HG03066 (cell line): ENCODE results near the gene PTBP3.
A peak's percentile ranks its signal among the peaks of the same experiment; 100 is the strongest.
"Not testable (repeated sequence)": the region's sequence is repeated elsewhere in the genome, so short reads cannot be mapped to it uniquely, and the experiment has no call there.

Experiments
- ATAC-seq: cut with Tn5 transposase; IDR thresholded peaks from one replicate; pipeline ENCODE4 v1.9.1; 2021; ENCODE audit warnings: low read depth; ENCODE audit not compliant: unreplicated experiment

Gene PTBP3

DNA sequence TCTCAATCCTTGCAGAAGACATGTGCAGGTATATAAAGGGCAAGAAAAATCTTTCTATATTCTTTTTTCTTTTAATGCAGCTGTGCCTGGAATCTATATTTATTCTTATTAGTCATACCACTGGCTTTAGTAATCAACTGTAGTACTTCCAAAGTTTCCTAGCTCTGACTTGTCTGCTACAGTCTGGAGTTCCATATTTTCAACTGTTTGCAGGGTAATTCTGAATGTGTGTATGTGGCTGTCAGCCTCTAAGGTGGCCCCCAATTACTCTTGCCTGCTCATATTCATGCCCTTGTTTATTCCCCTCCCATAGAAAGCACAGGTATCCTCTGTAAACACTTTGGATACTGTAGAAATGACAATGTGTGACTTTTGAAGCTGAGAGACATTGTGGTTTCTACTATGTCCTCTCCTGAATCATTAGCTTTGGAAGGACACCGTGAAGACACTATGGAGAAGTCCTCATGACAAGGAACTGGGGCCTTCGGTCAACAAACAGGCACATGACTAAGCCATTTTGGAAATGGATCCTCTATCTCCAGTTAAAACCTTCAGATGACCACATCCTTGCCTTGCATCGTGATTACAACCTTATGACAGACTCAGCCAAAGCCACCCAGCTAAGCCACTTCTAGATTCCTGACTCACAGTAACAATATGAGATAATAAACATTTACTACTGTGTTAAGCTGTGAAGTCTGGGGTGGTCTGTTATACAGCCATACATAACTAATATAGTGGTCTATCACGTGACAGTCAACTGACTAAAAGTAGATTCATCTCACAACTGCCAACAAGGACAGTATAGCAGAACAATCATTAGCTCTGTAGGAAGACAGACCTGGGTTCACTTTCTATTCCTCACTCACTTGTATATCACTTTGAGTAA lies 108.8 kb downstream of the PTBP3 start:
- ATAC-seq: peak; percentile 83

DNA sequence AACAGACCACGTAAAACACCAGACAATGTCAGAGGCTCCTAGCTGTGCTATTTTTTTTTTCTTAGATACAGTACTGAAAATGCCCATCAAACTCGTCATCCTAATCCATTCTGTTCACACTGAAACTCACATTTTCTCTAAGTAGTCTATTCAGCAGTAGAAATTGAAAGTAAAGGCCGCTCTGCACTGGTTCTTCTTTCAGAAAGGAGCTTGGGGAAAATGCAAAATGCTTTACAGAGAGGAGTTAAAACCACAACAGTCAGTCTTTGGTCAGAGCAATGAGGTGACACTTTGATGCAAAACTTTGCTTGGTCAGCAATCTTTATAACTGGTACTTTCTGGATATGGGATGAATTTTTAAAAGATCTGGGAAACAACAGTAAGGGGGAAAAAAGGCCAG lies 114.5 kb downstream of the PTBP3 start:
- ATAC-seq: peak; percentile 96

DNA sequence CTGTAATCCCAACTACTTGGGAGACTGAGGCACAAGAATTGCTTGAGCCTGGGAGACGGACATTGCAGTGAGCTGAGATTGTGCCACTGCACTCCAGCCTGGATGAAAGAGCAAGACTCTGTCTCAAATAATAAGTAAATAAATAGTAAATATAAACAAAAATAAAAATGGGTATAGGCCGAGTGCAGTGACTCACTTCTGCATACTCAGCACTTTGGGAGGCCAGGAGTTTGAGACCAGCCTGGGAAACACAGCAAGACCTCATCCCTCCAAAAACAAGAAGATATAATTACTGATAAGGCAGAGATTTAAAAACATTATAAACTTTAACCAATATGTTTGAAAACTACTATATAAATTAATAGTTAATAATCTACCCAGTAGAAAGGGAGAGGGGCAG lies 120.5 kb downstream of the PTBP3 start:
- ATAC-seq: no peak

- ATAC-seq: no peak
These were observed 126.0 kb downstream of the PTBP3 start for GRCh38 chr9:112207451-112207850.

DNA sequence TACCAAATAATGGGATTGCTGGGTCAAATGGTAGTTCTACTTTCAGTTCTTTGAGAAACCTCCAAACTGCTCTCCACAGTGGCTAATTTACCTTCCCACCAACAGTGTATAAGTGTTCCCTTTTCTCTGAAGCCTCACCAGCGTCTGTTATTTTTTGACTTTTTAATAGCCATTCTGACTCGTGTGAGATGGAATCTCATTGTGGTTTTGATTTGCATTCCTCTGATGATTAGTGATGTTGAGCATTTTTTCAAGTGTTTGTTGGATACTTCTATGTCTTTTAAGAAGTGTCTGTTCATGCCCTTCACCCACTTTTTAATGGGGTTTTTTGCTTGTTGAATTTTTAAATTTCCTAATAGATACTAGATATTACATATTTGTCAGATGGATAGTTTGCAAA lies 129.9 kb downstream of the PTBP3 start:
- ATAC-seq: no peak

DNA sequence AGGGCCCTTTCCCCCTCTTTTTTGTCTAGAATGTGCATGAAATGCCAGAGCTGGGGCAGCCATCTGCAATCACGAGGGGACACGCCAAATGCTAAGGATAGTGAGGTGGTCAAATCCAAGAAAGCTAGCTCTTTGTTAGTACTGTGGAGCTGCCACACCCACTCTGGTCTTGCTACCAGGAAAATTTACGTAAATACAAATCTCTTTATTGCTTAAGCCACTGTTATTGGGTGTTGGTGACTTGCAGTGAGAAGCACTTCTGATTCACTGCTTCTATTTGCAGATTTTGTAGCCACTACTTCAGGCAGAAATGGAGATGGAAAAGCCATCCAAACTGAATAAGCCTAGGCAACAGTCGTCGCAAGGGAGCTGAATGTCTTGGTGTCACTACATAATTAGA lies 132.7 kb downstream of the PTBP3 start:
- no peak for ATAC-seq

DNA sequence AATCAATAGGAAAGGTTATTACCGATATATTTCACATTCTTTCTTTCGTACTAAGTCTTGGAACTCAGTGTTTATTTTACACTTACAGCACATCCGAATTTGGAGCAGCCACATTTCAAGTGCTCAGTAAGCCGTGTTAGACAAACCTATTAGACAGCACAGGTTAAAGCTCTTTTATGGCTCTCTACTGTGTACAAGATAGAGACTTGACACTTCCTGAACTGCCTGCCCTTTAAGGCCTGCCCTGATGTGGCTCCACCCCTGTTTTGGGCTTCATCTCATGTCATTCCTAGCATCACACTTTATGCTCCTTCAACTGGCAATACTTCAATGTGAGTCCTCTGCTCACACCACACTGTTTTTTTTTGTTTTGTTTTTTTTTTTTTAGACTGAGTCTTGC lies 134.8 kb downstream of the PTBP3 start:
- no peak for ATAC-seq

DNA sequence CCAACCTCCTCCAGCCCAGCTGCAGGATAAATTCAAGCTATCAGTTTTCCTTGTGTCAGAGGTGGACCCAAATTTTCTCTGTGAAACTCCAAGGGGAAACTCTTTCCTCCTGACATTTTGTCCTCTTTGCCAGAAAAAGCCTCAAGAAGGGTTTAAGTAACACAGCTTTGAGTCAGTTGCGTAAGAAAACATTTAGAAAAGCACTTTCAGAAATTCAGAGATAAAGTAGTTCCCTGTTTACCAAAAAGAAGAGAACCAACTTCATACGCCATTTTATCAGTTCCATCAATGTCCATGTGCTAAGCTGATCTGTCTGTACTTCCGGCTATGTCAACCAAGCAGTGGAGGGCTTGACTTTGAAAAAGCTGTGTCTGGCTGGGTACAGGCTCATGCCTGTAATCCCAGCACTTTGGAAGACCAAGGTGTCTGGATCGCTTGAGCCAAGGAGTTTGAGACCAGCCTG lies 138.4 kb downstream of the PTBP3 start:
- no peak for ATAC-seq

- ATAC-seq: no peak
These were observed 139.7 kb downstream of the PTBP3 start for GRCh38 chr9:112193572-112194288.

DNA sequence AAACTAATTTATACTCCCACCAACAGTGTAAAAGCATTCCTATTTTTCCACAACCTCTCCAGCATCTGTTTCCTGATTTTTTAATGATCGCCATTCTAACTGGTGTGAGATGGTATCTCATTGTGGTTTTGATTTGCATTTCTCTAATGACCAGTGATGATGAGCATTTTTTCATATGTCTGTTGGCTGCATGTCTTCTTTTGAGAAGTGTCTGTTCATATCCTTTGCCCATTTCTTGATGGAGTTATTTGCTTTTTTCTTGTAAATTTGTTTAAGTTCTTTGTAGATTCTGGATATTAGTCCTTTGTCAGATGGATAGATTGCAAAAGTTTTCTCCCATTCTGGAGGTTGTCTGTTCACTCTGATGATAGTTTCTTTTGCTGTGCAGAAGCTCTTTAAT lies 143.1 kb downstream of the PTBP3 start:
- ATAC-seq: not testable (repeated sequence)

DNA sequence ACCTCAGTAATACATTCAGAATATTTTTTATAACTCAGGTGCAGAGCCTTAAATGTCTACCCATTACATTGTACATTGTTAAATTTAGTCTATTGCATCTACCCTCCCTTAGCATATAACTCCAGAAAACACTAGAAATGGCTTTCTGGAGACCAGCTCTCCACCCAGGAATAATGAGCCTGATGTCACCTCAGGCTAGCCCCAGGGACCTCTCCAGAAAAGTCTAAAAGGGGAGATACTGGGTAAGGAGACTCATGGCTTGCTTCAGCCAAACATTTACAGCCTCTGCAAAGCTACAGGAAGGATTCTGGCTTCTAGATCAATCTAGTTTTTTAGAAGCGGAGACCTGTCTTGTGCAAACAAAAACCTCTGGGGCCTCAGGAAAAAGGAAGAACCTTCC lies 144.5 kb downstream of the PTBP3 start:
- no peak for ATAC-seq

DNA sequence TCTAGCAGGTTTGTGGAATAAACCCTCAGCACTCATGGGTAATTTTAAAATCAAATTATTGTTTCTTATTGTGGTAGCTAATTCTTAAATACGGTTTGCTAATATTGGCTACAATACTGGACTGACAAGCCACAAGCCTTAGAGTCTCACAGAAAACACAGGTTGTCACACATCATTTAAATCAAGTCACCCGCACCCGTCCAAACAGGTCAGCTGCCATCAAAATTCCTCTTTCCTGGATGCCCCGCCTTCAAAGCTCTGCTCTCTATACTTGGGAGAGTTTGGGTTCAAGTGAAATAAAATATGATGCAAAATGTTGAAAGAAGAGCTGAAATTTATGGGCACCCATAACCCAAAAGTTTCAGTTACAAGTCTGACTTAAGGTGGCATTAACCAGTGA lies 146.0 kb downstream of the PTBP3 start:
- ATAC-seq: no peak

DNA sequence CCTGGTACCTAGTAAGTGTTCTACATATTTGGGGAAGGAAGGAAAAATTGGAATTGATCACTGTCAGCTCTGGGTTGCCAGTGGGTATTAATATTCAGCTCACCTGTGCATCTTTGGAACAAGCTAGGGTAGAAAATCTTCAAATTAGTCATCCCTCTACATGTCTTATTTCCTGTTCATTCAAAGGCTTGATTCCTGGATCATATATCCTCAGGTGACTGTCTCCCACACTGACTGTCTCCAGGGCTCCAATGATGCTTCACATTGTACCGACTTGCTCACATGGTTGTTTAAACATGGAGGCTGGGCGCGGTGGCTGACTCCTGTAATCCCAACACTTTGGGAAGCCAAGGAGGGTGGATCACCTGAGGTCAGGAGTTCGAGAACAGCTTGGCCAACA lies 146.7 kb downstream of the PTBP3 start:
- no peak for ATAC-seq

- ATAC-seq: no peak
These were observed 148.5 kb downstream of the PTBP3 start for GRCh38 chr9:112184946-112185345.

- no peak for ATAC-seq
These were observed 149.2 kb downstream of the PTBP3 start for GRCh38 chr9:112184221-112184620.

DNA sequence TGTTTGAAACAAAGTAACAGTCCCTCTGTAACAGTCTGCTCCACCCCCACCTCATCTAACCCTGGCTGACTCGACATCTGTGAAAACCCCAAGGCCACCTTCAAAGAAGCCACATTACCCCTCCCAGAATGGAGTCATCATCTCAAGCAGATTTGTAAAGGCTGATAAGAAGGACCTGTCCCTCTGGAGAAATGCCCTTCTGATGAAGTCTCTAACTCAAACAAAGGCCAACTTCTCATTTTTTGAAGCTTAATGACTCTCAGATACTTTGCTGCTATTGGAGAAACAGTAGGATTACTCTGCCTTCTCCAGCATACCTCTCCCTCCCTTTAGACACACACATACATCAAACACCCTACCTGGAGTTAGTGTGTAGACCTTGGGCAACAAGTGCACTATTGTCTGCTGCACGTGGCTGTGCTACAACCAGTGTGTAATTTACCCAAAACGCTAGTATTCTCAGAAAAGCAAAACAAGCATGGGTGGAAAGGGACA lies 153.0 kb downstream of the PTBP3 start:
- ATAC-seq: no peak

- ATAC-seq: no peak
These were observed 153.6 kb downstream of the PTBP3 start for GRCh38 chr9:112179816-112180215.

DNA sequence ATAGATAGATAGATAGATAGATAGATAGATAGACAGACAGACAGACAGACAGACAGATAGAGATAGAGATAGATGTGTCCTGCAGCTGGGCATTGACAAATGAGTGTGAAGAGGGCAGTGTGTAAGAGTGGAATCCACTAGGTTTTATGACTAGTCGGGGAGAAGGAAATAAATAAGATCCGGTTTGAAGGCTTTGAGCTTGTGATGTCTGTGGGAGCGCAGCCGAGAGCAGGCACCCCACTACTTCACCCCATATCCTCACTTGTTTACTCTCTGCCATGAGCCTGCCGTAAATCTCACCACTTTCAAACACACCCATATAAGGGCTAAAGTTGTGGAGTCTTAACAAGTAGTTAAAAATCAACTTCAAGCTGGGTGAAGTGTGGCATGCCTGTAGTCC lies 156.9 kb downstream of the PTBP3 start:
- no peak for ATAC-seq

DNA sequence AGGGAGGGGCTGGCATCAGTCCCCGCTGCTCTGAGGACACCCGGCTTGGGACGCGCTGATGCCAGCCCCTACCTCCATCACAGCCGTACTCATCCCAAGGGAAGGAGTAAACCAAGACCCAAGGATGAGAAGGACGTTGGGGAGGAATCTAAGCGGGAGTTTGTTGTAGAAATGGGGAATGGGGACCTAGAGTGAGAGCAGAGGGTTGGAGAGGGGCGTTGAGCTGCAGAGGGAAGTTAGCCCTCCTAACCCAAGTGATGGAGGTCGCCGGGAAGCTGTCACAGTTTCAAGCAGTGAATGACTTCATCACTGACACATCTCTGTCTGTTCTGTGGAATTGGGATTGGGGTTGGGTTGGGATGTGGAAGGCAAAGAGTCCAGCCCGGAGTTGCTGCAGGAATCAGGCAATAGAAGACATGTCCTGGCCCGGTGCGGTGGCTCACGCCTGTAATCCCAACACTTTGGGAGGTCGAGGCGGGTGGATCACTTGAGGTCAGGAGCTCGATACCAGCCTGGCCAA lies 157.6 kb downstream of the PTBP3 start:
- ATAC-seq: no peak

DNA sequence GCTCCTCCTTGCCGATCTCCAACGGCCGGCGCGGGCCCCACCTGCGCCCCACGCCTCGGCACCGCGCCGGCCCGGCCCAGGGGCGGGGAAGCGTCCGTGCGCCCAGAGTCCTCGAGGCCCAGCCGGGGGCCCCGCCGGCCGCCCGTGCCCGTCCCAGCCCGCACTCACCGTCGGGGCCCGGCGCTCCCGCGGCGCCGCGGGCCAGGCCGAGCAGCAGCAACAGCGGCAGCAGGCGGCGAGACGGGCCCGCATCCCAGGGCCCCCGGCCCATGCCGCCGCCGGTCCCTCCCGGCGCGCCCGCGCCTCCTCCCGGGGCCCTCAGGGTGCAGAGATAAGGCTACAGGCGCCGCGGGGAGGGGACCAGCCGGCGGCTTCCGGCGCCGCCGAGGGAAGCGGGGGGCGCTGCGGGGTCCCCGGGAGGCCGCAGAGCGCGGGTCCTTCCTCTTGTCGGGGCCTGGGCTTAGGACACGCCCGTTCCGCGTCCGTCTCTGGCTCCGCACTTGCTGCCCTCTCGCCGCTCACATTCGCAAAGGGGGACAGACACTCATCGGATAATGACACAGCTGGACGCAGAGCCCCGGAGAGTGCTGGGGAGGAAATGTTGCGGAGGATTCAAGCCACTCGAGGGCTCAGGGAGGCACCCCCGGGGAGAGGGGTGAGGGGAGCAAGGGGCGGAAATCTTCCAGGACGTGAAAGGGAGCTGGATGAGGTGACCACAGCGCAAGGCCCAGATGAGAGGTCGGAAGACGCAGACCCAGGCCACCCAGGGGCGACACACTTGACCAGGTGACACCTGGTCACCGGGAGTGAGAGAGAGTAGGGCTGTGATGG lies 158.2 kb downstream of the PTBP3 start, which contains the start of gene SUSD1:
Gene SUSD1, minus strand, starts transcription at position 333 of the 831 bp plus-strand sequence. Its CDS starts 62 bp downstream, at position 271.
- ATAC-seq: peak; percentile 43
